A549 treated with RU486 at 1 μM for 4 hours (cell line): ENCODE measurements around the gene CFAP141. TPM values are rescaled to one million over a fixed set of nuclear protein-coding genes. Genes with fewer than 3 reads are reported as not detected.

ENCODE experiments used
- total RNA-seq: library from RNA; stranded (reverse); fragments of 200-300 nt; extraction: Qiagen RNA extraction; gene quantifications from 5 replicates; pipeline ENCODE4 v1.2.3, GENCODE V29; 2022; ENCODE audit warnings: low read depth

CFAP141 gene
- total RNA-seq: 0.61 TPM in 1 of 5 replicates, not detected in the others

DNA sequence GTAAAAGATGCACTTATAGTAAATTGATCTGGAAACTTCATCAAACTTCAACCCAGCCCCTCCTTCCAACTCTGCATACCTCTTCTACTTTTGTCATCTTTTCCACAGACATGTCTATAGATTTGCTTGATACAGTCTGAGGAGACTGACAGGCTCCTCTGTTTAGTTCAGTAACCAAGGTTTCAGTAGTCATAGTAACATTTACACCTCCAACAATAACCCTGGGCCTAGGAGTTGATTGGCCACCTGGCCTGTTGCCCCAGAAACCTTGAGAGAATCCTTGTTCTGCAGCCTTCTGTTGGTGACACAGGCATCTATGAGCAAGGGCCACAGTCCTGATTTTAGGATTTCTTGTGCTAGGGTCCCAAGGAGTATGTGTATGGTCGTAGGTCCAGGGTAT lies at the start of gene CFAP141:
Gene CFAP141 (minus strand): TSS at position 138 of the 400 bp plus-strand sequence. CDS start 26 bp downstream, at position 112.

DNA sequence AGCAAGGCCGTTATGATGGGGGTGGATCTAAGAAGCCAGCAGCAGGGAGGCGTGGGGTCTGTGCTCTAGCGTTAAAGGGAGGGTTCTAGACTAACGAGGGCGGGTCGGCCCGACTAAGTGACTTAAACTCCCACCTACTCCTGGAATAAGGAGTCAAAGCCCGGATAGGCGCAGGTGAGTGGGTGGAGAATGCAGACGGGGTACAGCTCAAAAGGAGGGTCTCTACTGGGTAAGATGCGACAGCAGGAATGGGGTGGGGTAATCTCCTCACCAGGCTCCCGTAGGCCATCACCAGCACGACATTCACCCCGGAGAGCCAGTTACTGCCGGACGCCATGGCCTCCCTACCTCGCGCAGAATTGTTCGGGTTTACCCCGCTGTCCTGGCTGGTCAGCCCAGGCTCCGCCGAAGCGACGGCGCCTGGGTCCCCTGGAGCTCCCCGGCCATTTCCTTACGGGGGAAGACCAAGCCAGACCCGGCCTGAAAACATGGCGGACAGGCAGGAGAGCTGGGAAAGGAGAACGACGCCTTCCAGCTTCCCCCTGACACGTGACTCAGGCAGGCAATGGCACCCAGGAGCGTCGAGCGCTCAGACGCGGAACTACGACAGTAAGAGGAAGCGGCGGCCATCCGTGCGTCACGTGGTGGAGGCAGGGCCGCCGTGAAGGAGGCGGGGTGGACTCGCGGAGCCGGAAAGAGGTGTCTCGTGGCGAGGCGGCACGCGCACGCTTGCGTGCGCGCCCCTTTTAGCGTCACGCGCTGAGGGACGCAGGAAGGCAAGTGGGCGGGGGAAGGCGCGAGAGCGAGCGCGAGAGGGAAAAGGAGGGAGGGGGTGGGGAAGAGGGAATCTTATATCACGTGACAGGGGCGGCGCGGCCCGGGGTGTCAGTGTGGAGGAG lies 14.2 kb upstream of the CFAP141 start, which contains the start of gene UBAP2L:
Gene UBAP2L (plus strand): TSS at position 885 of the 899 bp plus-strand sequence. CDS start 4,169 bp downstream, outside the sequence.

DNA sequence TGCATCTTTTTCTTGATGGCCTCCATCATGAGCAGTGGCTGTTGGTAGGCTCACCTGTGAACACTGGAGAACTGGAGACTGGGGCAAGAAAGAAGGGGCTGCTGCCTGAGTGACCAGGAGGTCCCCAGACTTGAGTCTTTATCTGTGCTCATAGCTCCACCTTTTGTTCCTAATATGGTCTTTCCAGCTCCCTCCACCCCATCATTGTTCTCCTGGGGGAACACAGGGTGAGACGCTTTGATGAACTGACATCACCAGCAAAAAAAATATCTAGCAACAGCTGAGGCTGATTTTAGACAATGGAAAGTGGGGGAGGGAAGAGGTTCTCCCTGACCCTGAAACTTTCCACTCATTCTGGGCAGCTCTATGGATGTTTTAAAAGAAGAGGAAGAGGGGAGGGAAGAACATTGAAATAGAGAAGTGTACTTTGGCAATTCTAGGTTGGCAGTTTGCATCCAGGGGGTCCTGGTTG lies 14.1 kb downstream of the CFAP141 start, which contains the start of gene TPM3:
Gene TPM3 (minus strand): TSS at position 111 of the 472 bp plus-strand sequence. CDS start 82 bp downstream, at position 29.

DNA sequence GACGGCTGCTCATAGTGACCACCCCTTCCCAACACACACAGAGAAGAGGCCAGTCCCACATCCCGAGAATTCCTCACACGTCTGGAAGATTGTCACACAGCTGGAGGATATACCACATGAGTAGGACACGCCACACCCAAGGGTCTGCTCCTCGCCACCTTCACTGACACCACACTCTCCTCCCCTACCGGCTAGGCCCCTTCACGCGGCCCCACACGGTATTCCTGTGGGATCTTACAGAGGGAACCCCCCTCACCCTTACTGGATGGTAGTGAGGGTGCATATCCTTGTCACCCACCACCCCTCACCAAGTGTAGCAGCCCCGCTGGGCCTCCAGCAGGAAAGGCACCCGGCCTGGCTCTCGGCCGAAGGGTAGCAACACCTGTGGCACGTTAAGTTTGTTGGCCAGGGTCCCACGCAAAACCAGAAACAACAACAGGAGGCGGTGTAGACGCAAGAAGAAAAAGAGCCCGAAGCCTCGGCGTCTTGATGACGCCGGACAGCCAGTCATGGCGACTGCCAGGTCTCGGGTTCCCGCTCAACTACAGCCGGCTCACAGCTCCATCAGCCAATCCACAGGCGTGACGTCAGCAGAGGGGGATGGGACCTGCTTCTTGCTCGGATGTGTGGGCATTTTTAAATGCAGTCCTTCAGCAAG lies 51.5 kb downstream of the CFAP141 start, which contains the start of gene NUP210L:
Gene NUP210L (minus strand): TSS at position 540 of the 658 bp plus-strand sequence.

Other genes with a start within 250 kb of the CFAP141 start
- gene CRTC2, start 247.7 kb downstream of the CFAP141 start, total RNA-seq: 33.2 to 45.2 TPM (median 38.3 TPM) in 5 replicates
- gene SLC39A1, start 242.8 kb downstream of the CFAP141 start, total RNA-seq: 141 to 162 TPM (median 149 TPM) in 5 replicates
- gene CREB3L4, start 238.4 kb downstream of the CFAP141 start, total RNA-seq: 7.9 to 10.6 TPM (median 9.9 TPM) in 5 replicates
- 106 to 170 TPM (median 153 TPM) in 5 replicates for gene JTB, start 228.7 kb downstream of the CFAP141 start, total RNA-seq
- gene RAB13, start 220.0 kb downstream of the CFAP141 start, total RNA-seq: 138 to 159 TPM (median 146 TPM) in 5 replicates
- 4,038 to 7,790 TPM (median 4,623 TPM) in 5 replicates for gene RPS27, start 215.6 kb downstream of the CFAP141 start, total RNA-seq
- not detected in 5 replicates for gene NUP210L, start 51.3 kb downstream of the CFAP141 start, total RNA-seq
- gene TPM3, start 14.2 kb downstream of the CFAP141 start, total RNA-seq: 459 to 630 TPM (median 469 TPM) in 5 replicates
- gene UBAP2L, start 14.6 kb upstream of the CFAP141 start, total RNA-seq: 103 to 115 TPM (median 111 TPM) in 5 replicates
- gene HAX1, start 66.3 kb upstream of the CFAP141 start, total RNA-seq: 91.2 to 107 TPM (median 95.4 TPM) in 5 replicates
- gene AQP10, start 114.8 kb upstream of the CFAP141 start, total RNA-seq: not detected in 5 replicates
- gene ATP8B2, start 119.2 kb upstream of the CFAP141 start, total RNA-seq: 23.5 to 36.3 TPM (median 27.9 TPM) in 5 replicates
- gene IL6R, start 199.0 kb upstream of the CFAP141 start, total RNA-seq: 12.2 to 15.7 TPM (median 13.1 TPM) in 5 replicates